GM19240 (cell line): Measurements from ENCODE around the gene PRKAR1B.
"Not testable (repeated sequence)": the region's sequence is repeated elsewhere in the genome, so short reads cannot be mapped to it uniquely, and the experiment has no call there.

Experiments used
- DNase-seq: peaks from one replicate; pipeline ENCODE4 v3.0.0; 2011; ENCODE audit warnings: low spot score; ENCODE audit not compliant: insufficient read length

Gene PRKAR1B

GRCh38 chr7:627661-628401 is 99.2 kb downstream of the PRKAR1B start:
- DNase-seq, result no peak

GRCh38 chr7:625376-625971 is 101.6 kb downstream of the PRKAR1B start:
- DNase-seq, result no peak

- no peak for DNase-seq
These were observed 103.6 kb downstream of the PRKAR1B start for GRCh38 chr7:623464-623863.

- DNase-seq, result no peak
These were observed 105.4 kb downstream of the PRKAR1B start for GRCh38 chr7:621572-622285.

GRCh38 chr7:620885-621284 is 106.2 kb downstream of the PRKAR1B start:
- DNase-seq, result no peak

- DNase-seq, result no peak
These were observed 107.0 kb downstream of the PRKAR1B start for GRCh38 chr7:620056-620455.

- no peak for DNase-seq
These were observed 107.7 kb downstream of the PRKAR1B start for GRCh38 chr7:619368-619840.

GRCh38 chr7:618539-619367 is 108.3 kb downstream of the PRKAR1B start:
- no peak for DNase-seq

GRCh38 chr7:617614-618538 is 109.2 kb downstream of the PRKAR1B start:
- DNase-seq, result no peak

GRCh38 chr7:613442-614140 is 113.5 kb downstream of the PRKAR1B start:
- DNase-seq, result no peak

GRCh38 chr7:611837-612236 is 115.2 kb downstream of the PRKAR1B start:
- DNase-seq, result not testable (repeated sequence)

GRCh38 chr7:611281-611810 is 115.7 kb downstream of the PRKAR1B start:
- no peak for DNase-seq

GRCh38 chr7:610531-611280 is 116.4 kb downstream of the PRKAR1B start:
- no peak for DNase-seq

- no peak for DNase-seq
These were observed 116.9 kb downstream of the PRKAR1B start for GRCh38 chr7:610141-610530.

GRCh38 chr7:609365-609764 is 117.7 kb downstream of the PRKAR1B start:
- DNase-seq, result no peak

- no peak for DNase-seq
These were observed 118.1 kb downstream of the PRKAR1B start for GRCh38 chr7:608954-609353.

GRCh38 chr7:608361-608760 is 118.7 kb downstream of the PRKAR1B start:
- no peak for DNase-seq

GRCh38 chr7:607938-608337 is 119.1 kb downstream of the PRKAR1B start:
- DNase-seq, result no peak
